ENCODE measurements around the gene CAMKV.
A peak's percentile ranks its signal among the peaks of the same experiment; 100 is the strongest.

Gene CAMKV

DNA sequence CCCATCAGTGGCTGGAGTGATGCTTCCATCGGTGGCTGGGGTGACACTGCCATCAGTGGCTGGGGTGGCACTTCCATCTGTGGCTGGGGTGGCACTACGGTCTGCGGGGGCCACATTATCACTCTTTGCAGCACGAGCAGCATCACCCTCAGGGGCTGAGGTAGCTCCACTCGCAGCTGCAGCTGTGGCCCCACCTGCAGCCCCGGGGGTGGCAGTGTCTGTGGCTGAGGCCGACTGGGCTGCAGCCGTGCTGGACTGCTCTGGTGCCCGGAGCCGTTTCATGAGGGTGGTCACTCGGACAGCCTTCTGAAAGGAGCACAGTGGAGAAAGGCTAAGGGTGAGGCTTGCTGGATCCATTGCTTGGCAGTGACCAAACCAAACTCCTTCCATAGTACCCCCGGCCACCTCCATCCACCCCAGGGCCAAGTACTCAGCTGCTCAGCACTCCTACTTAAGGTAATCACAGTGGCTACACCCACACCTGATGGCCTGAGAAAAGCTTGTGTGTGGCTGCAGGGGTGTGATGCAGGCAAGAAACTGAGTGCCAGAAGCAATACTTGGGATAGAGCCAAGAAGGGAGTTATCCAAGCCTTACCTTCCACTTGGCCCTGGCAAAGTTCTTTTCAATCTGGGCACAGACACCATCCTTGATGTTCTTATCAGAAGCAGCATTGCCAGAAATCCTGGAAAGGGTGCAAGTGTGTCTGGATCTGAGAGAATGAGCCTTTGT, 10.0 kb downstream of the CAMKV start:
- H3K4me3 ChIP-seq (ENCODE audit: low read depth, low read length), result no peak overlapping the region
- TF ChIP-seq, protein P1, sequence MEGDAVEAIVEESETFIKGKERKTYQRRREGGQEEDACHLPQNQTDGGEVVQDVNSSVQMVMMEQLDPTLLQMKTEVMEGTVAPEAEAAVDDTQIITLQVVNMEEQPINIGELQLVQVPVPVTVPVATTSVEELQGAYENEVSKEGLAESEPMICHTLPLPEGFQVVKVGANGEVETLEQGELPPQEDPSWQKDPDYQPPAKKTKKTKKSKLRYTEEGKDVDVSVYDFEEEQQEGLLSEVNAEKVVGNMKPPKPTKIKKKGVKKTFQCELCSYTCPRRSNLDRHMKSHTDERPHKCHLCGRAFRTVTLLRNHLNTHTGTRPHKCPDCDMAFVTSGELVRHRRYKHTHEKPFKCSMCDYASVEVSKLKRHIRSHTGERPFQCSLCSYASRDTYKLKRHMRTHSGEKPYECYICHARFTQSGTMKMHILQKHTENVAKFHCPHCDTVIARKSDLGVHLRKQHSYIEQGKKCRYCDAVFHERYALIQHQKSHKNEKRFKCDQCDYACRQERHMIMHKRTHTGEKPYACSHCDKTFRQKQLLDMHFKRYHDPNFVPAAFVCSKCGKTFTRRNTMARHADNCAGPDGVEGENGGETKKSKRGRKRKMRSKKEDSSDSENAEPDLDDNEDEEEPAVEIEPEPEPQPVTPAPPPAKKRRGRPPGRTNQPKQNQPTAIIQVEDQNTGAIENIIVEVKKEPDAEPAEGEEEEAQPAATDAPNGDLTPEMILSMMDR (IDR thresholded peaks at IDR 0.05; ENCODE audit: low read depth, low read length, missing control alignments), result no peak
- in situ Hi-C loops (cut with HindIII; ENCODE audit: low sequenced_read_pairs), result loop anchor here (25.0 kb wide), 2 partner anchors 122 to 203 kb away; no protein-coding TSS in a partner anchor
- DNase-seq (ENCODE audit: low read depth), result no peak

DNA sequence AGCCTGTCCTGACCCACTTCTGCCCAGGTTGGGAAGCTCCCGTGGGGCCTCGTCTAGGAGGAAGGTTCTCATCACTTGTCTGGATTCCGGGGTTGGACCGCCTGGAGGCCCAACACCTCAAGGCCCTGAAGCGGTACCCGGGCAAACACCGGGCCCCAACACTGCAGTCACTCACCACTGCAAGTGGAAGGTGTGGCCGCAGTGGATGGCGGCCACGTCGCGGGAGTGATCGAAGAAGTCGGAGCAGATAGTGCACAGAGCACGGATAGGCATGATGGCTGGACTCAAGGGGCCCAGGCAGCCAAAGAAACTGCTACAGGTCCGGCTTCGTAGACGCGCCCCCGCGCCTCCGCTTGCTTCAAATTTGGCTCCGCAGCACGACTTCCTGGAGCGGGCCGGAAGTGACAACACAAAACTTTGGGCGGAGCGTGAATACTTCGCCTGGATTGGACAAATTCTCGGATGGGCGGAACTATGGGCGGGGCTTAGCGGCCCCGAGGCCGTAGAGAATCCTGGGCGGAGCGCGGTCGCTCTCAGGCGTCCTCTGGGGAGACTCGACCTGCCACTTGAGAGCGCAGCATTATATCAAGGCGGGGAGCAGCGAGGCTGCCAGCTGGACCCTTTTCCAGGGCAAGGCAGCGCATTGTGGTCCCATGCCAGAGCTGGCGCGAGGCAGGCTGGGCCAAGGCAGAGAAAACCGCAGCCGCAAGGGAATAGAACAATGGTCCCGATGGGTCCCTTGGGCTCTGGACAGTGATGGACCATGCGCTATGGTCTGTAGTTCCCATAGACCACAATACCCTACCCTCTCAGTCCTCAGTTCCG, 13.3 kb downstream of the CAMKV start, which contains the start of gene TRAIP:
TRAIP (minus strand) TSS at position 384 of the 825 bp plus-strand sequence; CDS start at position 273, 111 bp downstream.
- in situ Hi-C loops (cut with HindIII; ENCODE audit: low sequenced_read_pairs), result loop anchor here (25.0 kb wide), 2 partner anchors 119 to 206 kb away; no protein-coding TSS in a partner anchor
- peak within 1 kb of the TSS; percentile 80 for H3K4me3 ChIP-seq (ENCODE audit: low read depth, low read length)
- TF ChIP-seq, protein P1 (IDR thresholded peaks at IDR 0.05; ENCODE audit: low read depth, low read length, missing control alignments), result no peak
- peak; percentile 83 for DNase-seq (ENCODE audit: low read depth)

DNA sequence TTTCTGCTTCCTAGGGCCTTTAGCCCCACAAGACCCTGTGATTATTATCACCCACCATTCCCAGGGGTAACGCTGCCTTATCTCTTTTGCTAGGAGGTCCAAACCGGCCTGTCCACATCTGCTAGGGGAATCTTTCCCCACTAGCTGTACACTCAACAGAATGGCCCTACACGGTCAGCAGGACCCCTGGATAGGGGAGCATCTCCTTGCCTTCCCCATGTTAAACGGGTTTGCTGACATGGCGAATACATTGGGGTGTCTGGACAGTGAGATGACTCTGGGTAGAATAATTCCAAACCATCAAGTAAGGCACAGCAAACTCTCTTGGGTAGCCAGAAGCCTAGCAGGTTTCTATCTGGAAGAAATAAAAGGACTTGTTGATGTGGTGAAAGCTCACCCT, 14.0 kb downstream of the CAMKV start:
- peak overlapping the region; percentile 80 for H3K4me3 ChIP-seq (ENCODE audit: low read depth, low read length)
- no peak for DNase-seq (ENCODE audit: low read depth)
- TF ChIP-seq, protein P1 (IDR thresholded peaks at IDR 0.05; ENCODE audit: low read depth, low read length, missing control alignments), result no peak
- in situ Hi-C loops (cut with HindIII; ENCODE audit: low sequenced_read_pairs), result loop anchor here (25.0 kb wide), 2 partner anchors 118 to 207 kb away; no protein-coding TSS in a partner anchor

DNA sequence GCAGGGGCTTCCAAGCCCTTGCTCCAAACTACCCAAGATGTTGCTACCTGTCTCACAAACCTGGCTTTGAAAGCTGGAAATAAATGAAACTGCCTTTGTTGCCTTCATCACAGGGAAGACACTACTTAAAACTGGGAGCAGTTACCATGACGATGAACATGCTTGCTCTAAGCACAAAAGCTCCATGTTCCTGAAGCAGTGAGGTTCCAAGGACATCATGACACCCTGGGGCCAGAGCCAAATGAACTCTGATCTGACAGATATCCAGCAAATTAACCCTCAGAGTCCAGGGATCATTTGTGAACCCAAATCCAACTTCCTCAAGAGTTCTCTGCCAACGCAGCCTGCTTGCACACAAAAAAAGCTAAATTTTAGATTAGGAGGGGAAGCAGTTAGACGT, 24.0 kb downstream of the CAMKV start:
- H3K4me3 ChIP-seq (ENCODE audit: low read depth, low read length), result no peak overlapping the region
- TF ChIP-seq, protein P1 (IDR thresholded peaks at IDR 0.05; ENCODE audit: low read depth, low read length, missing control alignments), result no peak
- in situ Hi-C loops (cut with HindIII; ENCODE audit: low sequenced_read_pairs), result no loop called here
- DNase-seq (ENCODE audit: low read depth), result no peak

DNA sequence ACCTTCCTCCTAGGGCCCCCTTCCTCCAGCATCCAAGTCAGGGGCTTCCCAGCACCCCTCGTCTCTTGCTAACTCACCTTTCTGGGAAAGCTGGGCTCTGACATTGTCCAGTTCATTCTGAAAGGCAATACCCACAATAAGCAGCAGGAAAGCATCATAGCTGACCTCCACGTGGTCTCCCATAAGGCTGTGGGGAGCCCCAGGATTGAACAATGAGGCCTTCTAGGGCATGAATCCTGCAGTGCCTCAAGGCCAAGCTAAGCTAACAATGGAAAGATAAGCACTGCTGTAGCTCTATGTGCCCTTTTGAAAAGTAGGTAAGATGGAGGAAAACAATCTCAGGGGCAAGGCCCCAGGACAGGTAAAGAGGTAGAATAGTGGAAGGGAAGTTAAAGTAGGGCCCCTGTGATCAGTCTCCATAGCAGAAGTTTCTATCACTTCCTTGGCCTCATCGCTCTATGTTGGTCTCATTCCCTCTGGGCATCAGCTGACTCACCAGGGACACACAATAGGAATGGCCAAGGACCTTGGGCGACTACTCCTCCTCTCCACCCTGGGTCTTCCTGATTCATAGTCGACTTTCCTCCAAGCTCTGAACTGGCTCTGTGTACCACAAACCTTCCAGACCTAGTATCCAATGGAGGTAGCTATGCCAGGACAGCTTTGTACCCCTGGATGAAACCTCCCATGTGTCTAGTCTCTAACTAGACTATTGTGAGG, 25.1 kb downstream of the CAMKV start:
- TF ChIP-seq, protein P1 (IDR thresholded peaks at IDR 0.05; ENCODE audit: low read depth, low read length, missing control alignments), result no peak
- no peak for DNase-seq (ENCODE audit: low read depth)
- in situ Hi-C loops (cut with HindIII; ENCODE audit: low sequenced_read_pairs), result no loop called here
- no peak overlapping the region for H3K4me3 ChIP-seq (ENCODE audit: low read depth, low read length)

Data from astrocyte of the cerebellum (primary cell).